ENCODE data around the gene SALL1. TPM values are rescaled to one million over a fixed set of nuclear protein-coding genes. Genes with fewer than 3 reads are reported as not detected.

SALL1 gene
- total RNA-seq, 6 experiments from 2014 or later = 10.6 to 15.4 (median 12.6) TPM

GRCh38 chr16:51163894-51164566, 13.0 kb upstream of the SALL1 start:
- TF ChIP-seq CTCF (IDR thresholded peaks at IDR 0.05) = no peak
- Mint-ChIP-seq H3K36me3 (ENCODE audit: low read depth) (no peaks in the 10 kb centered on the region), H3K27ac (peak overlapping the region; percentile 89), H3K27me3 (ENCODE audit: insufficient read depth) (no peaks in the 10 kb centered on the region; the same call in none of the 2 replicates), H3K4me1 (ENCODE audit: low read depth) (peaks cover 76% of the 10 kb centered on the region), H3K4me3 (peak overlapping the region; percentile 60), H3K9me3 (no peaks in the 10 kb centered on the region)
- DNase-seq = peak; percentile 79

GRCh38 chr16:51163366-51163765, 12.3 kb upstream of the SALL1 start:
- Mint-ChIP-seq H3K4me1 (ENCODE audit: low read depth) (peaks cover 78% of the 10 kb centered on the region), H3K36me3 (ENCODE audit: low read depth) (no peaks in the 10 kb centered on the region), H3K4me3 (peak overlapping the region; percentile 60), H3K9me3 (no peaks in the 10 kb centered on the region), H3K27ac (peak overlapping the region; percentile 89), H3K27me3 (ENCODE audit: insufficient read depth) (no peaks in the 10 kb centered on the region; the same call in 1 of the 2 replicates)
- no peak for TF ChIP-seq CTCF (IDR thresholded peaks at IDR 0.05)
- peak; percentile 64 for DNase-seq

- Mint-ChIP-seq H3K27me3 (ENCODE audit: insufficient read depth) (no peaks in the 10 kb centered on the region; the same call in 1 of the 2 replicates), H3K36me3 (ENCODE audit: low read depth) (no peaks in the 10 kb centered on the region), H3K9me3 (no peaks in the 10 kb centered on the region), H3K4me1 (ENCODE audit: low read depth) (peaks cover 85% of the 10 kb centered on the region), H3K4me3 (peak overlapping the region; percentile 60), H3K27ac (peak overlapping the region; percentile 89)
- peak; percentile 35 for DNase-seq
- no peak for TF ChIP-seq CTCF (IDR thresholded peaks at IDR 0.05)
These were observed 10.5 kb upstream of the SALL1 start for GRCh38 chr16:51161440-51162195.

GRCh38 chr16:51159865-51160264, 8.8 kb upstream of the SALL1 start:
- peak; percentile 30; the same call in 1 of the 2 replicates for TF ChIP-seq CTCF (IDR thresholded peaks at IDR 0.05)

GRCh38 chr16:51159296-51159695, 8.2 kb upstream of the SALL1 start:
- no peak for DNase-seq
- Mint-ChIP-seq H3K27ac (no peak overlapping the region; the same call in 1 of the 2 replicates), H3K4me3 (no peak overlapping the region), H3K27me3 (ENCODE audit: insufficient read depth) (no peaks in the 10 kb centered on the region; the same call in 1 of the 2 replicates), H3K36me3 (ENCODE audit: low read depth) (no peaks in the 10 kb centered on the region), H3K4me1 (ENCODE audit: low read depth) (peaks cover 72% of the 10 kb centered on the region), H3K9me3 (no peaks in the 10 kb centered on the region)
- TF ChIP-seq CTCF (IDR thresholded peaks at IDR 0.05) = no peak

More at GRCh38 chr16:51159865-51160264, 8.8 kb upstream of the SALL1 start:
- H3K9me3 Mint-ChIP-seq = no peaks in the 10 kb centered on the region
- H3K4me1 Mint-ChIP-seq (ENCODE audit: low read depth) = peaks cover 77% of the 10 kb centered on the region
- H3K36me3 Mint-ChIP-seq (ENCODE audit: low read depth) = no peaks in the 10 kb centered on the region
- H3K27me3 Mint-ChIP-seq (ENCODE audit: insufficient read depth) = no peaks in the 10 kb centered on the region; the same call in 1 of the 2 replicates
- no peak overlapping the region for H3K4me3 Mint-ChIP-seq
- H3K27ac Mint-ChIP-seq = no peak overlapping the region
- DNase-seq = no peak
